Stimulated activated memory B cell treated with anti-CD40 and anti-IgM and Interleukin-4, amounts not matched to agents 10 μg/mL and 1 μg/mL and 100 μg/mL, for 72 hours (primary cell): ENCODE measurements around the gene PDE5A.

ENCODE experiments used
- ATAC-seq: fragments of 150-1000 bp; cut with Tn5 transposase; 2 replicates; pipeline ENCODE4 v1.10.0; 2021
- H3K27ac Mint-ChIP-seq: one replicate; pipeline ENCODE4 v1.8.0; 2022; ENCODE audit warnings: mild to moderate bottlenecking, mixed read lengths
- H3K27me3 Mint-ChIP-seq: one replicate; pipeline ENCODE4 v1.8.0; 2022; ENCODE audit warnings: mixed read lengths
- H3K36me3 Mint-ChIP-seq: one replicate; pipeline ENCODE4 v1.8.0; 2022; ENCODE audit warnings: mixed read lengths
- H3K4me1 Mint-ChIP-seq: one replicate; pipeline ENCODE4 v1.8.0; 2022; ENCODE audit warnings: mixed read lengths
- H3K4me3 Mint-ChIP-seq: one replicate; pipeline ENCODE4 v1.8.0; 2022; ENCODE audit warnings: mild to moderate bottlenecking, moderate library complexity, mixed read lengths
- H3K9me3 Mint-ChIP-seq: one replicate; pipeline ENCODE4 v1.8.0; 2022; ENCODE audit warnings: mixed read lengths

PDE5A gene

DNA sequence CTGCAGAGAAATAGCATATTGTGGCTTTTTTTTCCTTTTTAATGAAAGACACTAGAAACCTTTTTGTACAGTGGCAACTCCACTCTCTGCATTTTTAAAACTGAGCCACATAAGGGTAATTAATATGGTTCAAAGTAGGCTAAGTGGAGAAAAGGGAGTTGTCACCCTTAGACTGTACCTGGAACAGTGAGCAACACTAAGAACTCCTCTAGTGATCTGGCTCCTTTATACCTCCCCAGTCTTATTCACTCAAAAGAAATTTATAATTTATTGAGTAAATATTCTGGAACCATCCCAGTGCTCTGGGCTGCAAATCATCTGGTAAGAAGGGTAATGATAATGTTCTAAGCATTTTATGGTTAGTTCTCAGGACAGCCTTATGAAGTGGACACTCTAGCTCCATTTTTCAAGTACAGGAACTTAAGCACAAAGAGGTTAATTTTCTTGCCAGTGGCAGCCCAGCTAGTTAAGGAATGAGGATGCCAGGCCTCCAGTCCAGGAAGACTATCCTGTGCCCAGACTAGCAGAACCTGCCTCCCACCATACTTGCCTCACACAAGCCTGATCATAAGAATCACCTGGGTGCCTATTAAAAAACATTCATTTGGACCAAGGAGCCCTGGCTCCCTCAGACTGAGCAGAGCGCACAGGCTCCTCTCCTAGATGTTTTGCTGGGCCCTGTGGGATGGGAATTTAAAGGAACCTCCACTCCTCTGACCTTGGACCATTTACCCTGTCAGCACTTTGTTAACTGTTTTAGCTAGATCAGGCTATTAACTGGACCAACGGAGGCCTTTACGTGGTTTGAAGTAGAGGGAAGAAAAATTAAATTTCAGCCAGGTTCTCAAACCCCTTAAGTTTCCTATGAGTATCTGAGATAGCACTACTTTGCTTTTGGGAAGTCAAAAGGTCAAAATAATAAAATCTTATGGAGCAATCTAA, 102.6 kb downstream of the PDE5A start:
- no peaks in the 10 kb centered on the region for H3K4me1 Mint-ChIP-seq
- no peaks in the 10 kb centered on the region for H3K27me3 Mint-ChIP-seq
- H3K27ac Mint-ChIP-seq: no peak overlapping the region
- H3K9me3 Mint-ChIP-seq: no peaks in the 10 kb centered on the region
- H3K36me3 Mint-ChIP-seq: peaks cover 18% of the 10 kb centered on the region
- ATAC-seq: no peak
- no peak overlapping the region for H3K4me3 Mint-ChIP-seq

DNA sequence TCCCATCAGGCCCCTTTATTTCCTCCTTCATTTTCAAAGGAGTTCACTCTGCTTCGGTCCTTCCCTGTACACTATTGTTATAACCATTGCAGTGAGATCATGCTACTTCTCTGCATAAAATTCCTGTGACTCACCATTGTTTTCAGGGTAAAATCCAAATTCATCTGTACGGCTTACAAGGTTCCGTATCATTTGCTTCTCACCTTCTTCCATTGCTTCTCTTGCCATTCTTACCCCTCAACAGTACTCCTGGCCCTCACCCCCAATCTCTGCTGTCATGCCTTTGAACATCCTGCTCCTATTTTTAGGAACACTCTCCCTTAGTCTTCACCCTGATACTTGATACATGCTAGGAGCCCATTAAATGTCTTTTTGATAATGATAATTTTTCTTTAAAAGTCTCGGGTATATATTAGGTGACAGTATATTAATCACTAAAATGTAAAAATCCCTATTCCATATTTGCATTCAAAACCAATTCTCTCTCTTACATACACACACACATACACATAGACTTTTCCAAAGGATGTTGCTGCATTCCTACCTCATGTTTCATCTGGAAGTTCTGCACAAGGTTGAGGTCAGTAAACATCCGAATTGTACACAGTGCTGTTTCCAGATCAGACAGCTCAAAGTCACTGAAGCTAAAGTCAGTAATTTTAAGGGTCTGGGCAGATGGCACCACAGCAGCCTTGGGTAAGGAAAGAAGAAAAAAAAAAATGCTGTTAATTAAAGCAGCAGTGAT, 103.4 kb downstream of the PDE5A start:
- no peak for ATAC-seq
- Mint-ChIP-seq H3K27ac (no peak overlapping the region), H3K4me1 (no peaks in the 10 kb centered on the region), H3K36me3 (peaks cover 22% of the 10 kb centered on the region), H3K9me3 (no peaks in the 10 kb centered on the region), H3K4me3 (no peak overlapping the region), H3K27me3 (no peaks in the 10 kb centered on the region)

DNA sequence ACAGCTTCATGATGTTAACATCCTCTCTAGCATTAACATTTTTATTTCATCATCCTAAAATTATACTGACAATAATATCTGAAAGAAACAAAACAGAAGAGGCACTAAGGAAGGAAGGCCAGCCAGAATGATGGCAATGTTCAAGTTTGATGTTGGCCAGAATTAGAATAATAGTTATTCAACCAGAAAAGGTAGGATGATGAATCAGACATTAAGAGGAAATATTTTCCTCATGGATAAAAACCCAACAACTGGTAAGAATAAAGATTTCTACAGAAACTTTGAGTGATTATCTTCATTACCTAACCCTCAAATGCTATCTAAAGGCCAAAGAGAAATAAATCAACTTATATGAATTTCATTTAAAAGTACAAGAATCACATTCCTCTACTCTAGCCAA, 105.2 kb downstream of the PDE5A start:
- no peak for ATAC-seq
- H3K4me1 Mint-ChIP-seq: no peaks in the 10 kb centered on the region
- no peak overlapping the region for H3K27ac Mint-ChIP-seq
- no peak overlapping the region for H3K4me3 Mint-ChIP-seq
- peaks cover 16% of the 10 kb centered on the region for H3K36me3 Mint-ChIP-seq
- H3K27me3 Mint-ChIP-seq: no peaks in the 10 kb centered on the region
- no peaks in the 10 kb centered on the region for H3K9me3 Mint-ChIP-seq

DNA sequence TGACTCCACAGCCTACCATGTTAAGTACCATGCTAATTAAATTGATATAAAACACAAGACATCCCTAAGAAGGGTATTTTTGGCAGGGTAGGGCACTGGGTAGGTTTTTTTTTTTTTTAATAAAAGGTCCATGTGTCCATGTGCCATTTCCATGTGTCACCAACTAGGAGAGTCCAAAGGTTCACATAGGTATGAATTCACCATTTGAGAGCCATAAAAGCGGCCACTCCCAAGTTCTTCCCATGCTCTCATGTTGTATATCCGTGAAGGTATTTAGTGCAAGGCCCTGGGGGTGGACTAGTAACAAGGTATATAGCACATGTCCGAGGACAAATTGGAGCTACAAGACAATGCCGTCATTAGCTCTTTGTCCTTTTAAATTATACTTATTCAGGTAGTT, 107.3 kb downstream of the PDE5A start:
- ATAC-seq: no peak
- Mint-ChIP-seq H3K4me1 (no peaks in the 10 kb centered on the region), H3K27ac (no peak overlapping the region), H3K9me3 (no peaks in the 10 kb centered on the region), H3K36me3 (peaks cover 16% of the 10 kb centered on the region), H3K27me3 (no peaks in the 10 kb centered on the region), H3K4me3 (no peak overlapping the region)

DNA sequence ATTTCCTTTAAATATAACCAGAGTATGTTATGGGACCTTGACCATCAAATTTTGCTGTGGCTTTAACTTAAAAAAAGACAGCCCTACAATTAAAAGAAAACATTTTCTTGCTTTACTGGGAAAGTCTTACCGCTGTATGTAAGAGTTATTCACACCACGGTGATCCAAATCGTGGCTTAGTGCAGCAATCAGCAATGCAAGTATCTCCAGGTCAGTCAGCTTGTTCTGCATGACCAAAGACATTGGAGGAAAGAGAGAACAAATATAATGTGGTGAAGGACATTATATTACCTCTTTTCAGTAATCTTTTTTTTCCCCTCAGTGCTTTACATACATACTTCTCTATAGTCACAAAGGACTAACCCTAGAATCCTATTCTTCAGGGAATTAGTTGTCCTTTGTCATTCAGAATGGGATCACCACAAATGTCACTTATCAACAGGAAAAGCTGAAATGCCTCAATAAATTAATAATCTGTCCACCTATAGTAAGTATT, 109.6 kb downstream of the PDE5A start:
- ATAC-seq: no peak
- Mint-ChIP-seq H3K27ac (no peak overlapping the region), H3K36me3 (peaks cover 10% of the 10 kb centered on the region), H3K4me3 (no peak overlapping the region), H3K4me1 (no peaks in the 10 kb centered on the region), H3K9me3 (no peaks in the 10 kb centered on the region), H3K27me3 (no peaks in the 10 kb centered on the region)

DNA sequence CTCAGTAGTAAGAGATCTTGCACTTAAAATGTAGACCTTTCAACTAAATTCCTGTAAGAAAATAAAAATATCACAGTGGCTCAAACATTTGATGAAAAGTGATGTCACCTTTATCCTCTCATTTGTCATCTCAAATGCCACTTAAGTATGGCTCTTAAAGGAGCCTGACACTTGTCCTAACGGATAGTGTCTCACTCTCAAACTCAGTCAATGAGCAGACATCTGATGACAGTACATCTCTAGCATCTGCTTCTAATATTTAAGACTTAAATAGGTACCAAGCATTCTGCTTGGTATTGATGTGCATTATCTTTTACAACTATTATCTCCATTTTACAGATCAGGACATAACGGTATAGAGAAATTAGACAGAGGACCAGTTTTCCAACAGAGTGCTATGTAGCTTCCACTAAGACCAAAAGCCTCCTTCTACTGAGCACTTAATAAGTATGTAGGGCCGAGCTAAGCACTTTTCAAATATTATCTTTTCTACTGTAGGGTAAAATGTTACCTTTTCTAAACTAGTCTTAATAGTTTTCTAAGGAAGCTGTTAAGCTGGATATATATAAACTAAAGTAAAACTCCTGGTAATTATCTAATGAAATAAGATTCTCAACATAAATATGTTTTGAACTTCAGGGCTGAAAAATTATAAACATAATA, 110.2 kb downstream of the PDE5A start:
- no peak for ATAC-seq
- H3K27me3 Mint-ChIP-seq: no peaks in the 10 kb centered on the region
- no peaks in the 10 kb centered on the region for H3K4me1 Mint-ChIP-seq
- H3K9me3 Mint-ChIP-seq: no peaks in the 10 kb centered on the region
- H3K27ac Mint-ChIP-seq: no peak overlapping the region
- peaks cover 15% of the 10 kb centered on the region for H3K36me3 Mint-ChIP-seq
- no peak overlapping the region for H3K4me3 Mint-ChIP-seq

DNA sequence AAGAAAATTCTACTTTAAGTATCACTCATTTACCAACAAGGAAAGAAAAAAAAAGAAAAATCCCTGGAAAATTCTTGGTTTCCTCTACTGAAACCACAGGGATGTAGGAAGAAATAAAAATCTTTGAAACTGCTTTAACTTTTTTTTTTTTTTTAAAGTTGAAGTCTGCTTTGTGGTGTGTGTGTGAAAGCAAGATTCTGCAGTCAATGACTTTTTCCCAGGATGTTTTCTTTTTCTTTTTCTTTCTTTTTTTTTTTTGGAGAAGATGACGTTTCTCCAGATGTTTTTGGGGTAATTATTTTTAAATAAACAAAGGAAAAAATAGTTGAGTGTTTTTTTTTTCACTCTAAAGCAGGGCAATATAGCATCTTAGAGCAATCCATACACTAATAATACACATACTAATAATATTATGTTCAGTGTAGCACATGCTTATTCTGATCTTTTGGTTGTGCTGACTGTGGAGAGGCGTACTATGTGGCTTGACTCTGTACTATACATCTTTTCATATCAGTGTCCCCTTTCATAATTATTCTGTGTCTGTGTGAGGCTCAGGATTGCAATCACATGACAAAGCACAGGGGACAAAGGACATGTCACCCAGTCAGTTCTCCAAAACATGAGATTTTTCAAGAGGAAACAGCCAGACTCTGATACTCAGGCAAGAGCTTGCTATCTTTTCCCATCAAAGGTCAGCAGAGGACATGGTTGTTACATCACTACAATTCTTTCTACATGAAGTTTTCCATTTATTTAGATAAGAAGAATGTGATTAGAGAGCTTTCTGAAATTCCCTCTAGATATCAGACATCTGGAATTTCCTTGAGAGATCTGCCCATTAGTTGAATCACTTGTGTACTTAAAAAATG, 111.0 kb downstream of the PDE5A start:
- Mint-ChIP-seq H3K27me3 (no peaks in the 10 kb centered on the region), H3K36me3 (peaks cover 23% of the 10 kb centered on the region), H3K4me3 (no peak overlapping the region), H3K4me1 (no peaks in the 10 kb centered on the region), H3K27ac (no peak overlapping the region), H3K9me3 (no peaks in the 10 kb centered on the region)
- no peak for ATAC-seq

DNA sequence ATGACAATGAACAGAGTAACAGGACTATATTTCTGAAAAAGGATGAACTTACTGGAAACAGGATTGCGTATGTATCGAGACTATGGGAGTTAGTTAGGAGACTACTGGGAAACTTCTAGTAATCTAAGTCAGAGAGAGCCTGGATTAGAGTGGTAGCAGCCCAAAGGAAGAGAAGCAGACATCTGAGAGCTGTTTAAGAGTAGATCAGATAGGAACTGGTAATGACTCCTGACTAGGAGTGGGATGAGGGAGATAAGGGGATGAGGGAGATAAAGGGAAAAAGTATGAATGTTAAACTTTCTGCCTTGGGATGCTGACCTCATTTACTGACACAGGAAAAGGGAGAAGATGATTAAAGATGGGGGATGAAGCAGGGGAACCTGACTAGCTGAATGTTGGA, 116.2 kb downstream of the PDE5A start:
- no peaks in the 10 kb centered on the region for H3K27me3 Mint-ChIP-seq
- H3K4me1 Mint-ChIP-seq: no peaks in the 10 kb centered on the region
- no peak overlapping the region for H3K4me3 Mint-ChIP-seq
- H3K36me3 Mint-ChIP-seq: peaks cover 26% of the 10 kb centered on the region
- no peak overlapping the region for H3K27ac Mint-ChIP-seq
- no peak for ATAC-seq
- no peaks in the 10 kb centered on the region for H3K9me3 Mint-ChIP-seq

DNA sequence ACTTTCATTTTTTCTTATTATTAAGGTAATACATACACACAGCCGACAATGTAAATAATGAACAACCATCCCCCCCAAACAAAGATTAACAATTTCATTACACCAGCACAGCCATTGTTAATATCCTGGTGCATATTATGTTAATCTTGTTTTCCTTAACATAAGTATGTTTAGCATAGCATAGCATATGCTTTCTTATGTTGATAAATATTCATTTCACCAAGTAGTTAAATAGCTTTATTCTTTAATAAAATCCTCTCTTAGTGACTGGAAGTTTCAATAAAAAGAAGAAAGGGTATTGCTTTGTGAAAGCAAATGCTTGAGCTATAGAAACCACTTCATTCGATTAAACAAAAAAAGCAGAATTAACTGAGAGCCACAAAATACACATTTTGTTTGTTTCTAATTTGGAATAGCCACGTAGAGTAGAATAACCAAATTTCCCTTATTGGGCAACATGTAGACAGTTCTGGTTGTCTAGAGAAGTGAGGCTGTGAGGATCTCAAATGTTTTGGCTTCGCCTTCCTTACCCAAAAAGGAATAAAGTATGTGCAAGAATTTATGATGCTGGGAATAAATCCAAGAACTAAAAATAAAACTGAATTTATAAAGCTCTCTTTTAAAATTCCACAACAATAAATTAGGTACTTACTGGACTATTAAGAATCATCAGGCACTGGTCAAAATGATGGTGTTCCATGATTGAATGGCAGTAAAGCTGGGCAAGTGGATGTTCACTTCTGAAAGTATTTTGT, 118.0 kb downstream of the PDE5A start:
- no peaks in the 10 kb centered on the region for H3K9me3 Mint-ChIP-seq
- H3K36me3 Mint-ChIP-seq: peaks cover 26% of the 10 kb centered on the region
- no peak overlapping the region for H3K27ac Mint-ChIP-seq
- H3K4me1 Mint-ChIP-seq: no peaks in the 10 kb centered on the region
- H3K4me3 Mint-ChIP-seq: no peak overlapping the region
- H3K27me3 Mint-ChIP-seq: no peaks in the 10 kb centered on the region
- no peak for ATAC-seq

DNA sequence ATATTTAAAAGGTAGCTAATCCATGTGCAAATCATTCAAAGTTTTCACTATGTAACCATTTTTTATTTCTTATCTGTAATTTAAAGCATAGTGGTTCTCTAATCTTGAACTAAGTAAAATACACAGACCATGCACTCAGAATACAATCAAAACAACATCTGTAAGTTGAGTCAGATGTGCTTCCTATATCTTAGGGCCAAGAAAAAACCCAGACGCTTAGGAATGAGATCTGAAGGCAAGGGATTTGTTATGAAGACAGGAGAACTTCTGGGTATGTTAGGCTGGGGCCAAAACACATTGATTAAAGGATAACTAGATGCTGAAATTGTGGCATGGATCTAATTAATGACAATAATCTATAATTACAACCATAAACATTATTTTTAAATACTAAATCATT, 120.3 kb downstream of the PDE5A start:
- Mint-ChIP-seq H3K4me1 (no peaks in the 10 kb centered on the region), H3K9me3 (no peaks in the 10 kb centered on the region)
- no peak for ATAC-seq

DNA sequence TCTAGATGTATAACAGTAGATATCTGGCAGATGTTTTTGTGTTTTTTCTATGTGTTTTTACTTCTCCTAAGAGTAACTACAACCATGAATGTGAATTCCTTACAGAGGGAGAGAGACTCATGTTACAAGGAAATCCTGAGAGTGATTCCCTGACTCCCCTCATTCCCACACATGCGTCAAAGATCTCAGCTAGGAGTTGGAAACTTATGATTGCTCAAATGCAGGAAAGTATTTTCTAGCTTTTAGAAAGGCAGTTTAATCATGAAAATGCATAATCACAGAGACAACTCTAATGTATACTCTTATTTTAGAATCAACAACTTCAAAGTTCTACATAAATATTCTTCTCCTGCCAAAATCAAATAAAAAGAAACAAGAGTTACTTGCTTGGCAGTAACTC, 121.8 kb downstream of the PDE5A start:
- H3K27me3 Mint-ChIP-seq: no peaks in the 10 kb centered on the region
- peaks cover 15% of the 10 kb centered on the region for H3K36me3 Mint-ChIP-seq
- H3K4me1 Mint-ChIP-seq: no peaks in the 10 kb centered on the region

More for the DNA sequence above, 120.3 kb downstream of the PDE5A start:
- H3K36me3 Mint-ChIP-seq: peaks cover 26% of the 10 kb centered on the region
- H3K27ac Mint-ChIP-seq: no peak overlapping the region
- no peaks in the 10 kb centered on the region for H3K27me3 Mint-ChIP-seq
- no peak overlapping the region for H3K4me3 Mint-ChIP-seq

DNA sequence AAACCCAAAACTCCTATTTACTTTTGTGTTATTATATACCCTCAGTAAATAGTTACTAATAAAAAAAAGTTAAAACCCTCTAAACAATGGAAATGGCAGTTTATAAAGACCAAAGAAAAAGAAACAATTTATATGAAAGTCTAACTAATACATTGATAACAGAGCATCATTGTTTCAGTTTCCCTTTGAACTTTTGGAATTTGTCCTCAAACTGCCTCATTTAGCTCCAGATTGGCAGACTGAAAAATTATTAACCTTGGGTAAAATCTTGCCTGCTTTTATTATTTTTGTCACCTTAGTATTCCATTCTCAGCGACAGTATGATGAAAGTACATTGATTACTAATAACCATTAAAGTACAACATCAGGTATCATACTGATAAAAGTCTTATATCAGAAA, 124.0 kb downstream of the PDE5A start:
- Mint-ChIP-seq H3K36me3 (peaks cover 26% of the 10 kb centered on the region), H3K27ac (no peak overlapping the region), H3K27me3 (no peaks in the 10 kb centered on the region), H3K9me3 (no peaks in the 10 kb centered on the region), H3K4me1 (no peaks in the 10 kb centered on the region), H3K4me3 (no peak overlapping the region)
- ATAC-seq: no peak

More for the DNA sequence above, 121.8 kb downstream of the PDE5A start:
- no peak overlapping the region for H3K4me3 Mint-ChIP-seq
- no peaks in the 10 kb centered on the region for H3K9me3 Mint-ChIP-seq
- ATAC-seq: no peak
- H3K27ac Mint-ChIP-seq: no peak overlapping the region

DNA sequence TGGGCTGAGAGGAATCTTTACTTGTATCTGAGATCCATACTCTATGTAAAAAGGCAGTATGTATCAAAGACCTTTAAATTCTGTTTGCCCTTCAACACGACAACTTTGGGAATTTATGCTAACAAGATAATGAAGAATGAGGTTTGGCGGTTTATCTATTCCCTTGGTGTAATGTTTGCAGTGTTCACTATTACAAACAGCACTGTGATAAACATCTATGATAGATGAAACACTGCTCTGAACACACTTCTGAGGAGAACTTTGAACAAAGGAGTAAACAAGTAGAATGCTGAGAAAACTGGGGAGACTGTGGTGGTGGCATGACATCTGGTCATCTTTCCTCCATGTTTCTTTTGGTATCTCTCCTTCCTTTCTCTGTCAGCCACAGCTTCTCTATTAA, 126.9 kb downstream of the PDE5A start:
- H3K36me3 Mint-ChIP-seq: peaks cover 47% of the 10 kb centered on the region
- no peak for ATAC-seq
- H3K4me3 Mint-ChIP-seq: no peak overlapping the region
- H3K4me1 Mint-ChIP-seq: no peaks in the 10 kb centered on the region
- no peak overlapping the region for H3K27ac Mint-ChIP-seq
- no peaks in the 10 kb centered on the region for H3K9me3 Mint-ChIP-seq
- no peaks in the 10 kb centered on the region for H3K27me3 Mint-ChIP-seq

DNA sequence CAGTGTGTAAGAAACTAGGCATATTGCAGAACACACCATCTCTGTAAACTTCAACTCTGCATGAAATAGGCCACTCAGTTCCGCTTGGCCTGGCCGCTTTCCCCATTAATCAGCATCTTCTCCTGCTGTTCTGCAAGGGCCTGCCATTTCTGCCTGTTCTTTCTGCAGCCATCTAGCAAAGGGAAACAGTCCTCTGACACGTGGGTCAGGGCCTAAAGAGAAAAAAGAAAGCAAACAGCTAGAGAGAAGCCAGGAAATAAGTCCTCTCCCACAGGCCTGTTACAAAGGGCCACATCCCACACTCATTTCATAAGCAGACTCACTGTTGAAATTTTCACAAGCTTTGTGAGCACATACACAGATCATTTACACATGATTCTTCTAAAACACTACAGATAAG, 130.1 kb downstream of the PDE5A start:
- H3K9me3 Mint-ChIP-seq: no peaks in the 10 kb centered on the region
- peaks cover 55% of the 10 kb centered on the region for H3K36me3 Mint-ChIP-seq
- no peaks in the 10 kb centered on the region for H3K4me1 Mint-ChIP-seq
- no peak for ATAC-seq
- no peak overlapping the region for H3K4me3 Mint-ChIP-seq
- H3K27me3 Mint-ChIP-seq: no peaks in the 10 kb centered on the region
- no peak overlapping the region for H3K27ac Mint-ChIP-seq
